ENCODE measurements around the gene GIPC3. TPM values are rescaled to one million over a fixed set of nuclear protein-coding genes. Genes with fewer than 3 reads are reported as not detected.

Gene GIPC3
- total RNA-seq, 2 donors from 2014 or later = 0.78 to 0.99 TPM

DNA sequence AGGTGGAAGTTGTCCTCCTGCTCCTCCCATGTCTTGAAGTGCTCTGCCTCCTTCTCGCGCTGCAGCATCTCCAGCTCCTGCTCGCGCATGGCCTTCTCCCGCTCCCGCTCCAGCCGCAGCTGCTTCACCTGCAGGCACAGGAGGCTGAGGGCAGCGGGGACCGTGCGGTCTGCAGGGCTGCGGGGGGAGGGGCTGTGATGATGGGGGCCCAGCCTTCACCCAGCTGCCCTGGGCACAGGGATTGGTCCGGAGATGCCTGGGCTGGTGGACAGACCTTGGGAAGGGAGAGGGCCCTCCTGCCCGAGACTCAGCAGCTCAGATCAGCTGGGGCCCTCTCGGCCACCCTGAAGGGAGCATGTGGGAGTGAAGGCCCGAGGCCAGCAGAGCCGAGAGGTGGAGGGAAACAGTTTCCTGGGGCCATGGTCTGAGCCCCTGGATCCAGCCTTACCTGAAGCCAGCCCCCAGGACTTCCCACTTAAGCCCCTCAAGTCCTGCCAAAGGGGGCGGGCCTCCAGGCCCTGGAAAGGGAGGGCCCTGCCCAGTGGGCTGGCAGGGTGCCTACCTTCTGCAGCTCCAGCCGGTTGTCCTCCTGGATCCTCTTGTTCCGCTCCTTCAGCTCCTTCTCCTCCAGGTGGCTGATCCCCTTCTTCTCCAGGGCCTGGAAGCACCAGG lies 35.0 kb downstream of the GIPC3 start:
- no peak for ATAC-seq
- Histone ChIP-seq H3K27me3 (no peaks in the 10 kb centered on the region), H3K27ac (no peak overlapping the region), H3K36me3 (replicated peaks in 1 of 2; ENCODE audit: insufficient read depth in 1 of 2, low read depth in 2 of 2) (peaks cover 0 to 2% of the 10 kb centered on the region in 2 donors), H3K9me3 (no peaks in the 10 kb centered on the region), H3K4me1 (peaks cover 14% of the 10 kb centered on the region), H3K4me3 (no peak overlapping the region)
- no peak for DNase-seq
- 84 to 85% methylated on average over 11 to 19 of the region's 19 CpGs for WGBS, 2 donors
- TF ChIP-seq POLR2A (IDR thresholded peaks at IDR 0.05) = no peak
- TF ChIP-seq, protein P1, sequence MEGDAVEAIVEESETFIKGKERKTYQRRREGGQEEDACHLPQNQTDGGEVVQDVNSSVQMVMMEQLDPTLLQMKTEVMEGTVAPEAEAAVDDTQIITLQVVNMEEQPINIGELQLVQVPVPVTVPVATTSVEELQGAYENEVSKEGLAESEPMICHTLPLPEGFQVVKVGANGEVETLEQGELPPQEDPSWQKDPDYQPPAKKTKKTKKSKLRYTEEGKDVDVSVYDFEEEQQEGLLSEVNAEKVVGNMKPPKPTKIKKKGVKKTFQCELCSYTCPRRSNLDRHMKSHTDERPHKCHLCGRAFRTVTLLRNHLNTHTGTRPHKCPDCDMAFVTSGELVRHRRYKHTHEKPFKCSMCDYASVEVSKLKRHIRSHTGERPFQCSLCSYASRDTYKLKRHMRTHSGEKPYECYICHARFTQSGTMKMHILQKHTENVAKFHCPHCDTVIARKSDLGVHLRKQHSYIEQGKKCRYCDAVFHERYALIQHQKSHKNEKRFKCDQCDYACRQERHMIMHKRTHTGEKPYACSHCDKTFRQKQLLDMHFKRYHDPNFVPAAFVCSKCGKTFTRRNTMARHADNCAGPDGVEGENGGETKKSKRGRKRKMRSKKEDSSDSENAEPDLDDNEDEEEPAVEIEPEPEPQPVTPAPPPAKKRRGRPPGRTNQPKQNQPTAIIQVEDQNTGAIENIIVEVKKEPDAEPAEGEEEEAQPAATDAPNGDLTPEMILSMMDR (IDR thresholded peaks at IDR 0.05) = no peak
- intact Hi-C loops (cut with DNase I) = no loop called here

DNA sequence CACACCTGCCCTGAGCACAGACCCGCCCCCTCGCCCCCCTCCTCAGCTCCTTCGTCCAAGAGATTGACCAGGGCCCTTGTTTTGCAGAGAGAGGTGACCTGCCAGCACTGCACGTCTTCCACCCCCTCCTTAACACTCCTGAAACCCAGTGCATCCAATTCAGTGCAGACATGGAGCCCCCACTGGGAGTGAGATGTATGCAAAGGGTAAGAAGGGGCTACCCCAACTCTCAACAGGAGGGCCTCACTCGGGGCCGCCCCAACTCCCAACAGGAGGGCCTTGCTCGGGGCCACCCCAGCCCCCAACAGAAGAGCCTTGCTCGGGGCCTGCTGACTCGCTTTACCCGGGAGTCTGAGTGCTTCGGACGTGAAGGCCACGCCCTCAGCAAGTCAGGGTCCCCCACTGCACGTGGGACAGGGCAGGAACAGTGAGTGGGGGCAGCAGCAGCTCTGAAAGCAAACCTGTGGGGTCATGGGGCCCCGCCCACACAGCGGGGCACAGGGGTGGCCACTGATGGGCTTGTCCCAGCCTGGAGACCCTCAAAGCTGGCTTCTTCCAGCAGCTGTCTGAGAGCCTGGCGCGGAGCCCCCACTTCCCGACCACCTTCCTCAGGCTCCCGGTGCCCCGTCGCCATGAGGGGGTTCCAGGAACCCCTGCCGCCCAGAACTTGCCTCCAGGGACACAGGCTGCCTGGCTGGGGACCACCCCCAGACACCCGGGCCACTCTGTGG lies 35.7 kb downstream of the GIPC3 start:
- intact Hi-C loops (cut with DNase I) = no loop called here
- H3K36me3 ChIP-seq (replicated peaks in 1 of 2; ENCODE audit: insufficient read depth in 1 of 2, low read depth in 2 of 2) = peaks cover 0 to 2% of the 10 kb centered on the region in 2 donors
- WGBS, 2 donors = 83 to 90% methylated on average over 4 to 24 of the region's 24 CpGs
- ATAC-seq (no peak), DNase-seq (no peak)
- no peak overlapping the region for H3K27ac ChIP-seq
- no peaks in the 10 kb centered on the region for H3K9me3 ChIP-seq
- H3K27me3 ChIP-seq = no peaks in the 10 kb centered on the region
- TF ChIP-seq POLR2A (IDR thresholded peaks at IDR 0.05) = no peak
- no peak overlapping the region for H3K4me3 ChIP-seq
- H3K4me1 ChIP-seq = peaks cover 21% of the 10 kb centered on the region

DNA sequence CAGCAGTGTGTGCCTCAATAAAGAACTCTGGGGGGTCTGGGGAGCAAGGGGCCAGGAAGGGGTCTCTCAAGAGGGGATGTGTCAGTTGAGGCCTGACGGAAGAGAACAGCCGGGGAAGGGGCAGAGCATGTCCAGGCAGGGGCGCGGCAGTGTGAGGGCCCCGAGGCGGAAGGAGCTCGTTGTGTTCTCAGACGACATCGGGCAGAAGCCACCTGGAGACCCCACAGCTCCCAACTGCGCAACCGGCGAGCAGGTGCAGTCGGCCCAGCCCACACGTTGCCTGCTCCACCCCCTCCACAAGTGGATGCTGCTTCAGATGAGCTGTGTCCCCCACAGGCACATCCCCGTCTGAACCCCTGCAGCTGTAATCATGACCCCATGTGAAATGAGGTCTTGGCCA lies 36.4 kb downstream of the GIPC3 start:
- H3K27ac ChIP-seq = no peak overlapping the region
- peaks cover 0 to 2% of the 10 kb centered on the region in 2 donors for H3K36me3 ChIP-seq (replicated peaks in 1 of 2; ENCODE audit: insufficient read depth in 1 of 2, low read depth in 2 of 2)
- no peak for ATAC-seq
- peaks cover 23% of the 10 kb centered on the region for H3K4me1 ChIP-seq
- no peak overlapping the region for H3K4me3 ChIP-seq
- 90 to 96% methylated on average over 8 to 12 of the region's 15 CpGs for WGBS, 2 donors
- H3K27me3 ChIP-seq = no peaks in the 10 kb centered on the region
- TF ChIP-seq POLR2A (IDR thresholded peaks at IDR 0.05) = no peak
- TF ChIP-seq, protein P1 (IDR thresholded peaks at IDR 0.05) = no peak
- no peaks in the 10 kb centered on the region for H3K9me3 ChIP-seq
- intact Hi-C loops (cut with DNase I) = no loop called here
- no peak for DNase-seq

DNA sequence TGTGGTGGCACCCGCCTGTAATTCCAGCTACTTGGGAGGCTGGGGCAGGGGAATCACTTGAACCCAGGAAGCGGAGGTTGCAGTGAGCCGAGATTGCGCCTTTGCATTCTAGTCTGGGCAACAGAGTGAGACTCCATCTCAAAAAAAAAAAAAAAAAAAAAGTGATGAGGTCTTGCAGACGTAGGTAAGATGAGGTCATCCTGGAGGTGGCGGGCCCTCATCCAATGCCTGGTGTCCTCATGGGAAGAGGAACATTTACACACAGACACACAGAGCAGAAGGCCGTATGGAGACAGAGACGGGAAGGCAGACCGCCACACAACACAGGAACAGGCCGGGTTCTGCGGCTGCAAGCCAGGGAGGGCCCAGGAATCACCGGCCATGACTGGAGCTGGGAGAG lies 36.9 kb downstream of the GIPC3 start:
- Histone ChIP-seq H3K27me3 (no peaks in the 10 kb centered on the region), H3K9me3 (no peaks in the 10 kb centered on the region), H3K4me1 (peaks cover 25% of the 10 kb centered on the region), H3K36me3 (replicated peaks in 1 of 2; ENCODE audit: insufficient read depth in 1 of 2, low read depth in 2 of 2) (peaks cover 0 to 2% of the 10 kb centered on the region in 2 donors), H3K4me3 (no peak overlapping the region), H3K27ac (no peak overlapping the region)
- TF ChIP-seq, protein P1 (IDR thresholded peaks at IDR 0.05) = no peak
- no peak for TF ChIP-seq POLR2A (IDR thresholded peaks at IDR 0.05)
- DNase-seq (no peak), ATAC-seq (no peak)
- intact Hi-C loops (cut with DNase I) = no loop called here
- WGBS, 2 donors = 80 to 95% methylated on average over 12 of the region's 12 CpGs

DNA sequence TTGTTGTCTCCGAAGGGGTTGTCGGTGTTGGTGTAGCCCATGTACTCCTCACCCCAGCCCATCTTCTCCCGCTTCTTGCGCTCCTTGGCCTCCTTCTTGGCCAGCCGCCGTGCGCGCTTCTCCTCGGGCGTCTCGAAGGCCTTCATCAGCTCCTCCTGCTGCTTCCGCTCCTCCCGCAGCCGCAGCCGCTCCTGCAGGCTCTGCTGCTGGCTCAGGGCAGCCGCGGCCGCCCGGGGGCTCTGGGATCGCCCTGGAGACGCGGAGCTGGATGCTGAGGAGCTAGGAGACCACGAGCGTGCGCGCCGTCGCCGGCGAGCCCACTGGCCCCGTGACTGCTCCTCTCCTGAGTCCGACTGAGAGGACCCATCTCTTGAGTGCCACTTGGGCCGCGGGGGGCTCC lies 38.4 kb downstream of the GIPC3 start:
- DNase-seq (no peak), ATAC-seq (no peak)
- 91 to 96% methylated on average over 16 to 34 of the region's 34 CpGs for WGBS, 2 donors
- no peak overlapping the region for H3K4me3 ChIP-seq
- TF ChIP-seq, protein P1 (IDR thresholded peaks at IDR 0.05) = no peak
- no peak for TF ChIP-seq POLR2A (IDR thresholded peaks at IDR 0.05)
- H3K9me3 ChIP-seq = no peaks in the 10 kb centered on the region
- peaks cover 29% of the 10 kb centered on the region for H3K4me1 ChIP-seq
- H3K27ac ChIP-seq = no peak overlapping the region
- intact Hi-C loops (cut with DNase I) = no loop called here
- peaks cover 0 to 2% of the 10 kb centered on the region in 2 donors for H3K36me3 ChIP-seq (replicated peaks in 1 of 2; ENCODE audit: insufficient read depth in 1 of 2, low read depth in 2 of 2)
- H3K27me3 ChIP-seq = no peaks in the 10 kb centered on the region

All from body of pancreas (tissue), 4 donors.